Fibroblast of villous mesenchyme (primary cell): Measurements from ENCODE around the gene KRT222. TPM values are rescaled to one million over a fixed set of nuclear protein-coding genes. Genes with fewer than 3 reads are reported as not detected.

Experiments
- DNase-seq: peaks from one replicate; pipeline ENCODE4 v3.0.0-alpha.2; 2010; ENCODE audit warnings: low read depth
- H3K4me3 ChIP-seq: 2 replicates; pipeline ENCODE4 v1.5.1; 2011; ENCODE audit warnings: low read depth, mild to moderate bottlenecking, low read length
- total RNA-seq: library from RNA; depleted of rRNA; stranded (reverse); fragments of >200 nt; gene quantifications from 2 replicates; pipeline ENCODE4 v1.2.3, GENCODE V29; 2012
- TF ChIP-seq, protein P1 (sequence below): IDR thresholded peaks from 2 replicates; pipeline ENCODE4 v1.5.1; 2012; ENCODE audit warnings: low read depth, mild to moderate bottlenecking, low read length; ENCODE audit not compliant: insufficient read depth

KRT222 gene
- total RNA-seq = not detected in 2 replicates

DNA sequence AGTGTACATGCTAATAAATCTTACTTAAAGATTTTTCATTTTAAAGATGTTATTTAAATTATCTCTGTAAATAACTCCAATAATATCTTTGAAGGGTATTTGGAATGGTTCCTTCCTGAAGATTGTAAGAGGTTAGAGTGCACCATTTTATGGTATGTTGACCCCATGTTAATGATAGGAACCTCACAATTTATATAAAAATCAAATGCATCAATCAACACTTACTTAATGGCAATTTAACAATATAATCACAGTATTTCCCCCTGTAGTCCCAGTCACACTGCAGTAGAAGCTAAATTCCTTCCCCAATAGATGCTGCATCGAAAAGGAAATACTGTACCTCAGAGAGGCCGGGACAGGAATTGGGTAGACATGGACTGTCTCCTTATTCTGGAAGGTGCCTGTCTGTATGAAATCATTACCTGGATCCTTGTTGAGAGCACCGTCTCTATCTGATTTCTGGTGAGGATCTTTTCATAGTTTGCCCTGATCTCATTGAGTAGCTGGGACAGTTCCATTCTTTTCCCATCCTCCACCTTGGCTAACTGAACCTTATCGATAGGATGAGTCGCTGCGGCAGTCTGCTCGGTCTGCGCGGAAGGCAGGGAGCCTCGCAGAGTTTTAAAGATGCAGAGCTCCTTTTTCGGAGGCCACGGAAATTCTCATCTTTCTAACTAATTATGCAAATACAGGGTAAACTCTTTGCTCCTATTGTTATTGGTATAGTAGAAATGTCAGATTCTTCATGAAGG lies at the start of gene KRT222:
KRT222 (minus strand) TSS at position 596 of the 752 bp plus-strand sequence; CDS start at position 518, 78 bp downstream.
- no peak for DNase-seq
- no peak within 1 kb of the TSS for H3K4me3 ChIP-seq
- TF ChIP-seq, protein P1, sequence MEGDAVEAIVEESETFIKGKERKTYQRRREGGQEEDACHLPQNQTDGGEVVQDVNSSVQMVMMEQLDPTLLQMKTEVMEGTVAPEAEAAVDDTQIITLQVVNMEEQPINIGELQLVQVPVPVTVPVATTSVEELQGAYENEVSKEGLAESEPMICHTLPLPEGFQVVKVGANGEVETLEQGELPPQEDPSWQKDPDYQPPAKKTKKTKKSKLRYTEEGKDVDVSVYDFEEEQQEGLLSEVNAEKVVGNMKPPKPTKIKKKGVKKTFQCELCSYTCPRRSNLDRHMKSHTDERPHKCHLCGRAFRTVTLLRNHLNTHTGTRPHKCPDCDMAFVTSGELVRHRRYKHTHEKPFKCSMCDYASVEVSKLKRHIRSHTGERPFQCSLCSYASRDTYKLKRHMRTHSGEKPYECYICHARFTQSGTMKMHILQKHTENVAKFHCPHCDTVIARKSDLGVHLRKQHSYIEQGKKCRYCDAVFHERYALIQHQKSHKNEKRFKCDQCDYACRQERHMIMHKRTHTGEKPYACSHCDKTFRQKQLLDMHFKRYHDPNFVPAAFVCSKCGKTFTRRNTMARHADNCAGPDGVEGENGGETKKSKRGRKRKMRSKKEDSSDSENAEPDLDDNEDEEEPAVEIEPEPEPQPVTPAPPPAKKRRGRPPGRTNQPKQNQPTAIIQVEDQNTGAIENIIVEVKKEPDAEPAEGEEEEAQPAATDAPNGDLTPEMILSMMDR = no peak

DNA sequence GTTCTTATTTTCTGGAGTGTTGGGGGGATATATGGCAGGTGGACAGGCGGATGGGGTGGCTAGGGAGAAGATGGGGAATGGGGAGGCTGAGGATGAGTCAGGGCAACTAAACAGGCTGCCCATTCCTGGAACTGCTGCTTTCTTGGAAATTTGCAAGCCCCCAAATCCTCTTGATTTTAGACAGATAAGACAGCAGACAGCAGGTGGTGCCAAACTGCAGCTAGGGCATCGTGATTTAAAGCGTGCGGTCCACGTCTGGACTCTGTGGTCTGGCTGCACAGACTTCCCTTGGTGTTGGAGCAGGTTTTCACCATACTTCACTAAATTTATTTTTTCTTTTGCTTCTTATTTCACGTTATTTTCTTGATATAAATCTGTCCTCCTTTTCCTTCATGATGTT lies 49.5 kb upstream of the KRT222 start:
- H3K4me3 ChIP-seq = no peak overlapping the region
- TF ChIP-seq, protein P1 = no peak
- no peak for DNase-seq

DNA sequence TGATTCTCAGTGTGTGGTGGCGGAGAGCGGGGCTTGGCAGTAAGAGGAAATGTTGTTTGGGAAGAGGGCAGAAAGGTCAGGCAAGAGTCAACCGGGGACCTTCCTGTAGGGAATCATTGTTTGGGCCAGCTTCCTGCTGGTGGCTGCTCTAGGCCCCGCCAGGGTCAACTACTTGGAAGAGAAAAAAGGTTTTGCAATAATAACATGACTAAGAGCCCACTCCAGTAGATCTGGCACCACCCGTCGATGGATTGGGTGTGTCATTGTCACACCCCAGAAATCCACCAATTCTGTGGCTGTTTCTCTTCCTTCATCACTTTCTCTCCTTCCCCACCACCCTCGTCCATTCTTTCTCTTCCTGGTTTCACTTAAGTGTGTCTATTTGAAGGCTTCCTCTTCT lies 42.8 kb upstream of the KRT222 start:
- no peak for DNase-seq
- TF ChIP-seq, protein P1 = no peak
- no peak overlapping the region for H3K4me3 ChIP-seq

DNA sequence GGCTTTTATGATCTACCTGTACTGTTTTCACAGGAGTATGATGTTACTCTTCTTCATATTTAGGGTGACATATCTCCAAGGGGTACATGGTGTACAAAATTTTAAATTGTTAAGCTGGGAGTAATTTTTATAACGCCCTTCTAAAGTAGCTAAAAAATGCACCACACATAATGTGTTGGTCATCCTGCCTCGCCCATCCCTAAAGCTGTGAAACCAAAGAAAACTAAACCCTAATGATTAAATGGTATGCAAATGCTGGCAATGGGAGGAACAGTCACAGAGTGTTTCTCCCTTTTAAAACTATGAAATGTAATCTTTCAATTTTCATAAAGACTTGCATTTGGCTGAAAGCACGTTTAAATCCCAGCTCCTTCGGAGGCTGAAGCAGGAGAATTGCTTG lies 40.6 kb upstream of the KRT222 start:
- TF ChIP-seq, protein P1 = no peak
- DNase-seq = no peak
- no peak overlapping the region for H3K4me3 ChIP-seq

DNA sequence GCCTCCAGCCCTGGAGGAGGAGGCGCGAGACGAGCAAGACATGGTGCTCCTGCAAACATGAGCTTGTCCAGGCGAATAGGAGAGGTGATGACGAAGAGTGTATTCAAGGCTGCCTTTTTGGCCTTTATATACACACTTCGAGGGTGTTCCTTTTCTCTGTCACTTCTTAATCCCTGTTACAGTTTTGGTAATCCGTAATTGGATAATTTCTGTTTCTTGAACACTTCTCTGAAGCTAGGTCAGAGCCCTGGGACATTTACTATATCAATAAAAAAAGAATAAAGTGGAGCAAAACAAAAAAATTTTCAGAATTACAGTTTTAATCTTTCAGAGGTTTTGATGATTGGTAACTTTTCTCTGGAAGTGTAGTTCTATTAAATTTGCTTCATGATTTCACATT lies 38.7 kb upstream of the KRT222 start, which contains the start of gene KRT24:
KRT24 (minus strand) TSS at position 101 of the 400 bp plus-strand sequence; CDS start at position 42, 59 bp downstream.
- no peak for DNase-seq
- TF ChIP-seq, protein P1 = no peak
- no peak within 1 kb of the TSS for H3K4me3 ChIP-seq

DNA sequence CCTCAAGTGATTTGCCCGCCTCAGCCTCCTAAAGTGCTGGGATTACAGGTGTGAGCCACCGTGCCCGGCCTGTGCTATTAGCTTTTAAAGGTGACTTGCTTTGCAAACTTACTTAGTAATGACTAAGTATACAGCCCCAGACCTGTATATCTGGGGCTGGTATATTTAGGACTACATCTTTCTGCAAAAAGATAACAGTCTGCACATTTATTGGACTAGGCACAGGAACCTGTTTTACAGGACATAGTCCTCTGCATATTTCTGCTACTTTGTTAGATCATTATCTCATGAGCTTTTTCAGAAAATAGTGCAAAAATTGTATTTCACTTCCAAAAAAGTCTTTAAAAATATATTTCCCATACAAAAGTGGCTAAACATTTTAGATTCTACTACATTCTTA lies 37.3 kb upstream of the KRT222 start:
- TF ChIP-seq, protein P1 = no peak
- H3K4me3 ChIP-seq = no peak overlapping the region
- DNase-seq = no peak
